DOHH2 (cell line): ENCODE data around the gene CDK15.

Source experiments
- H3F3A ChIP-seq: fragments of 200-600 bp; sonication (generic), shearing (Covaris generic); 2 replicates; pipeline ENCODE4 v1.6.0; 2016; ENCODE audit warnings: antibody characterized with exemption, mild to moderate bottlenecking; ENCODE audit not compliant: control insufficient read depth, insufficient read depth
- H3K27ac ChIP-seq: fragments of 200-600 bp; sonication (generic); 2 replicates; pipeline ENCODE4 v1.5.1; 2014; ENCODE audit warnings: low read depth, mild to moderate bottlenecking, low read length, moderate library complexity
- H3K27me3 ChIP-seq: fragments of 200-600 bp; sonication (generic); 2 replicates; pipeline ENCODE4 v1.6.1; 2014; ENCODE audit warnings: mild to moderate bottlenecking, low read length, mixed read lengths; ENCODE audit not compliant: control insufficient read depth
- H3K36me3 ChIP-seq: fragments of 200-600 bp; sonication (generic); 2 replicates; pipeline ENCODE4 v1.6.1; 2014; ENCODE audit warnings: mild to moderate bottlenecking, low read length, moderate library complexity, mixed read lengths; ENCODE audit not compliant: control insufficient read depth
- H3K4me1 ChIP-seq: fragments of 200-600 bp; sonication (generic); 2 replicates; pipeline ENCODE4 v1.6.1; 2014; ENCODE audit warnings: mild to moderate bottlenecking, low read length, mixed read lengths; ENCODE audit not compliant: control insufficient read depth
- H3K4me2 ChIP-seq: fragments of 200-600 bp; sonication (generic); 2 replicates; pipeline ENCODE4 v1.6.0; 2014; ENCODE audit warnings: mild to moderate bottlenecking, low read length, moderate library complexity
- H3K4me3 ChIP-seq: fragments of 200-600 bp; sonication (generic); 2 replicates; pipeline ENCODE4 v1.5.1; 2014; ENCODE audit warnings: mild to moderate bottlenecking, low read length, mixed read lengths
- H3K79me2 ChIP-seq: fragments of 200-600 bp; sonication (generic); 2 replicates; pipeline ENCODE4 v1.6.1; 2014; ENCODE audit warnings: mild to moderate bottlenecking, low read length, mixed read lengths; ENCODE audit not compliant: control insufficient read depth
- H3K9me2 ChIP-seq: fragments of 200-600 bp; sonication (generic); replicated peaks from 2 replicates; pipeline ENCODE4 v1.6.1; 2014; ENCODE audit warnings: mild to moderate bottlenecking, low read length, mixed read lengths; ENCODE audit not compliant: control insufficient read depth
- H3K9me3 ChIP-seq: fragments of 200-600 bp; sonication (generic); 2 replicates; pipeline ENCODE4 v1.6.1; 2014; ENCODE audit warnings: antibody characterized with exemption, low read length, mixed read lengths; ENCODE audit not compliant: control insufficient read depth, insufficient read depth
- H4K20me1 ChIP-seq: fragments of 200-600 bp; sonication (generic); 2 replicates; pipeline ENCODE4 v1.6.0; 2014; ENCODE audit warnings: low read depth, mild to moderate bottlenecking, antibody characterized with exemption, low read length, moderate library complexity; ENCODE audit not compliant: control insufficient read depth, insufficient read depth
- EZH2phosphoT487 ChIP-seq: fragments of 200-600 bp; sonication (generic); IDR thresholded peaks from 2 replicates; pipeline ENCODE4 v1.6.1; 2017; ENCODE audit warnings: borderline replicate concordance, mild to moderate bottlenecking, antibody characterized with exemption, low read length, moderate library complexity, mixed read lengths
- TF ChIP-seq, protein P1 (sequence below): fragments of 200-600 bp; sonication (generic); IDR thresholded peaks from one replicate; pipeline ENCODE4 v1.5.1; 2014; ENCODE audit warnings: antibody characterized with exemption, mild to moderate bottlenecking, low read depth, low read length; ENCODE audit not compliant: poor library complexity, severe bottlenecking

CDK15 gene

DNA sequence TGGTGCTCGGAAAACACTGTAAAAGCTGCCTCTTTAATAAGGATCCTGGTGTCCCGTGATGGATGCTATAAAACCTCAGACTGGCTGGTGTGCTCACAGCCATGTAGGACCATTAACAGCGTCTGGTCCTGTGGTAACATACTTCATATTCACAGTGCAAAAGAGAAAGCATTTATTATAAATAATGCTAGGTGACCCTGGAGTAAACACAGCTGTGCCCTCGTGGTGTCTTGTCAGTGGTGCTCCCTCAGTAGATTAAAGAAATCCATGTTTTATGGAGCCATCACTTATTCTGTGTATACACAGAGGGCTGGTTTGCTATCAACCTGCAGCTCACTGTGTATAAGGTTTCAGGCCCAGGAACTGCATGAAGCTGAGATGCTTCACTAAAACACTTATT is 106.9 kb downstream of the CDK15 start:
- Histone ChIP-seq H3F3A (no peaks in the 10 kb centered on the region), H3K4me3 (no peak overlapping the region), H3K79me2 (no peaks in the 10 kb centered on the region), H3K27ac (no peak overlapping the region), H3K4me2 (no peak overlapping the region), H3K27me3 (peaks cover 3% of the 10 kb centered on the region; the same call in 1 of the 2 replicates), H3K9me3 (no peaks in the 10 kb centered on the region), H4K20me1 (no peaks in the 10 kb centered on the region), H3K4me1 (peaks cover 5% of the 10 kb centered on the region), H3K9me2 (no peaks in the 10 kb centered on the region), H3K36me3 (no peaks in the 10 kb centered on the region)
- TF ChIP-seq, protein P1, sequence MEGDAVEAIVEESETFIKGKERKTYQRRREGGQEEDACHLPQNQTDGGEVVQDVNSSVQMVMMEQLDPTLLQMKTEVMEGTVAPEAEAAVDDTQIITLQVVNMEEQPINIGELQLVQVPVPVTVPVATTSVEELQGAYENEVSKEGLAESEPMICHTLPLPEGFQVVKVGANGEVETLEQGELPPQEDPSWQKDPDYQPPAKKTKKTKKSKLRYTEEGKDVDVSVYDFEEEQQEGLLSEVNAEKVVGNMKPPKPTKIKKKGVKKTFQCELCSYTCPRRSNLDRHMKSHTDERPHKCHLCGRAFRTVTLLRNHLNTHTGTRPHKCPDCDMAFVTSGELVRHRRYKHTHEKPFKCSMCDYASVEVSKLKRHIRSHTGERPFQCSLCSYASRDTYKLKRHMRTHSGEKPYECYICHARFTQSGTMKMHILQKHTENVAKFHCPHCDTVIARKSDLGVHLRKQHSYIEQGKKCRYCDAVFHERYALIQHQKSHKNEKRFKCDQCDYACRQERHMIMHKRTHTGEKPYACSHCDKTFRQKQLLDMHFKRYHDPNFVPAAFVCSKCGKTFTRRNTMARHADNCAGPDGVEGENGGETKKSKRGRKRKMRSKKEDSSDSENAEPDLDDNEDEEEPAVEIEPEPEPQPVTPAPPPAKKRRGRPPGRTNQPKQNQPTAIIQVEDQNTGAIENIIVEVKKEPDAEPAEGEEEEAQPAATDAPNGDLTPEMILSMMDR = no peak
- no peak for TF ChIP-seq EZH2phosphoT487

DNA sequence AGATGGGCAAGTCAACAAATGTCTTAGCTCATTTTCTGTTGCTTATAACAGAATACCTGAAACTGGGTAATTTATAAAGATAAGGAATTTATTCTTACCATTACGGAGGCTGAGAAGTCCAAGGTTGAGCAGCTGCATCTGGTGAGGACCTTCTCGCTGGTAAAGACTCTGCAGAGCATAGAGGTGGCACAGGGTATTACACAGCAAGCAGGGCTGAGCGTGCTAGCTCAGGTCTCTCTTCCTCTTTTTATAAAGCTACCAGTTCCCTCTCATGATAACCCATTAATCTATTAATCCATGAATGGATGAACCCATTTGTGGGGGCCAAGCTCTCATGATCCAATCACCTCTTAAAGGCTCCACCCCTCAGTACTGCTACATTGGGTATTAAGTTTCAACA is 109.1 kb downstream of the CDK15 start:
- H3K9me2 ChIP-seq = no peaks in the 10 kb centered on the region
- no peaks in the 10 kb centered on the region for H3F3A ChIP-seq
- H3K4me2 ChIP-seq = no peak overlapping the region
- no peaks in the 10 kb centered on the region for H3K79me2 ChIP-seq
- H3K36me3 ChIP-seq = no peaks in the 10 kb centered on the region
- H4K20me1 ChIP-seq = no peaks in the 10 kb centered on the region
- no peak for TF ChIP-seq EZH2phosphoT487
- TF ChIP-seq, protein P1 = no peak
- H3K9me3 ChIP-seq = no peaks in the 10 kb centered on the region
- H3K27ac ChIP-seq = no peak overlapping the region
- peaks cover 3% of the 10 kb centered on the region; the same call in 1 of the 2 replicates for H3K27me3 ChIP-seq
- H3K4me3 ChIP-seq = no peak overlapping the region
- H3K4me1 ChIP-seq = no peaks in the 10 kb centered on the region

DNA sequence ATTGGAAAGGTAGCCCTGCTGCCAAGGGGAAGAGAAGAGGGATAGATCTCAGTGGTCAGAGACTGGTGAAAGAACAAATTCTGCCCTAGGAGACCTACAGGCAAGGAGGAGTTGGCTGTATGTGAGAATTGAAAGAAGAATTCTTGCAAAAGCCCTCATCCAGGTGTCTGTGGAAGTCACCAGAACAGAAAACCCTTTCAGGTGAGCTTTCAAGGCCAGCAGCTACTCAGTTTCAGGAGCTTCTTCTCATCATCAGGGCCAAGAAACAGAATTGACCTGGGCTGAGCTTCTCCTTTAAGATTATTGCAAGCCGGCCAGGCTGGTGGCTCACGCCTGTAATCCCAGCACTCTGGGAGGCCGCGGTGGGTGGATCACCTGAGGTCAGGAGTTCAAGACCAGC is 110.2 kb downstream of the CDK15 start:
- no peaks in the 10 kb centered on the region for H3K9me2 ChIP-seq
- no peaks in the 10 kb centered on the region for H3K9me3 ChIP-seq
- no peaks in the 10 kb centered on the region for H3K4me1 ChIP-seq
- H3K79me2 ChIP-seq = no peaks in the 10 kb centered on the region
- TF ChIP-seq EZH2phosphoT487 = no peak
- TF ChIP-seq, protein P1 = no peak
- H3K36me3 ChIP-seq = no peaks in the 10 kb centered on the region
- H3K4me2 ChIP-seq = no peak overlapping the region
- H3K27me3 ChIP-seq = peaks cover 3% of the 10 kb centered on the region; the same call in 1 of the 2 replicates
- H3K4me3 ChIP-seq = no peak overlapping the region
- no peaks in the 10 kb centered on the region for H3F3A ChIP-seq
- H3K27ac ChIP-seq = no peak overlapping the region
- no peaks in the 10 kb centered on the region for H4K20me1 ChIP-seq
